Panc1 (cell line): ENCODE measurements around the gene GSG1. TPM values are rescaled to one million over a fixed set of nuclear protein-coding genes. Genes with fewer than 3 reads are reported as not detected.

ENCODE experiments used
- ATAC-seq: fragments of 200-7000 bp; cut with Tn5 transposase; 2 replicates; pipeline ENCODE4 v1.9.1; 2020; ENCODE audit warnings: mild to moderate bottlenecking, moderate library complexity
- BruUV-seq: library from RNA; stranded (reverse); fragments of 400-500 nt; replicated peaks from 2 replicates; lab custom pipeline; 2021; lab: Mats Ljungman, UMichigan
- CTCF ChIA-PET: fragments of 300-600 bp; sonication (Branson Sonifier 250); formaldehyde crosslinking; loops from one replicate; lab custom pipeline; 2022; ENCODE audit warnings: antibody characterized with exemption; lab: Charles Lee
- POLR2A ChIA-PET: fragments of 300-600 bp; sonication (Branson Sonifier 250); formaldehyde crosslinking; loops from one replicate; lab custom pipeline; 2022; ENCODE audit warnings: antibody characterized with exemption; lab: Charles Lee
- DNase-seq: peaks from one replicate; pipeline ENCODE4 v3.0.0-alpha.2; 2010; ENCODE audit warnings: low read depth, low spot score
- H3K27ac ChIP-seq: 2 replicates; pipeline ENCODE4 v1.5.1; 2011; ENCODE audit warnings: mild to moderate bottlenecking, low read length, inconsistent platforms
- H3K27me3 ChIP-seq: fragments of 200-500 bp; sonication (Bioruptor generic); 2 replicates; pipeline ENCODE4 v1.6.0; 2014; ENCODE audit warnings: low read length, inconsistent platforms; ENCODE audit not compliant: control insufficient read depth, insufficient read depth
- H3K36me3 ChIP-seq: fragments of 200-500 bp; sonication (Bioruptor generic); 2 replicates; pipeline ENCODE4 v1.5.1; 2014; ENCODE audit warnings: inconsistent platforms, mild to moderate bottlenecking, low read length, moderate library complexity; ENCODE audit not compliant: control insufficient read depth, insufficient read depth
- H3K4me1 ChIP-seq: 2 replicates; pipeline ENCODE4 v1.5.1; 2011; ENCODE audit warnings: inconsistent platforms, mild to moderate bottlenecking, low read length, moderate library complexity; ENCODE audit not compliant: control insufficient read depth, insufficient read depth
- H3K4me3 ChIP-seq, 2 experiments: 2 replicates each; pipeline ENCODE4 v1.5.1; 2011 to 2012; ENCODE audit warnings: low read depth in 2 of 2, low read length in 2 of 2, mild to moderate bottlenecking in 2 of 2, inconsistent platforms in 1 of 2, moderate library complexity in 1 of 2
- H3K9me3 ChIP-seq: fragments of 200-500 bp; sonication (Bioruptor generic); 2 replicates; pipeline ENCODE4 v1.5.1; 2014; ENCODE audit warnings: low read depth, mild to moderate bottlenecking, inconsistent platforms, low read length, moderate library complexity; ENCODE audit not compliant: control insufficient read depth, insufficient read depth
- POLR2AphosphoS5 ChIP-seq: IDR thresholded peaks from 2 replicates; pipeline ENCODE4 v1.6.1; 2012; ENCODE audit warnings: mild to moderate bottlenecking, low read depth, low read length, moderate library complexity
- SIN3A ChIP-seq: IDR thresholded peaks from 2 replicates; pipeline ENCODE4 v1.6.1; 2012; ENCODE audit warnings: low read depth, mild to moderate bottlenecking, low read length, moderate library complexity, borderline replicate concordance; ENCODE audit not compliant: insufficient read depth
- TCF7L2 ChIP-seq: IDR thresholded peaks from 2 replicates; pipeline ENCODE4 v1.6.1; 2011; ENCODE audit warnings: mild to moderate bottlenecking, low read depth, low read length, inconsistent platforms
- in situ Hi-C: cut with HindIII; loops from 2 replicates; pipeline ENCODE4 v1.10.0; 2016; ENCODE audit warnings: low sequenced_read_pairs, low pct_unique_long_range_greater_than_20kb
- intact Hi-C: fragments of 100-400 bp; cut with micrococcal nuclease; formaldehyde crosslinking; loops from one replicate; pipeline ENCODE4 v1.10.0; 2022; ENCODE audit not compliant: unreplicated experiment
- total RNA-seq: library from RNA; stranded (reverse); gene quantifications from one replicate; pipeline ENCODE4 v1.2.1, GENCODE V29; 2021; ENCODE audit not compliant: unreplicated experiment
- TF ChIP-seq, protein P1 (sequence below): fragments of 450-650 bp; IDR thresholded peaks from 2 replicates; pipeline ENCODE4 v1.5.1; 2017; ENCODE audit warnings: mild to moderate bottlenecking
- TF ChIP-seq, protein P2 (sequence below), 2 experiments: IDR thresholded peaks; 2 replicates each; pipeline ENCODE4 v1.6.1; 2011 to 2012; ENCODE audit warnings: low read depth in 2 of 2, control low read depth in 1 of 2, low read length in 1 of 2, mild to moderate bottlenecking in 1 of 2, moderate library complexity in 1 of 2; ENCODE audit not compliant: insufficient read depth in 1 of 2

Gene GSG1
- total RNA-seq, 1 experiment from 2014 or later, result not detected

DNA sequence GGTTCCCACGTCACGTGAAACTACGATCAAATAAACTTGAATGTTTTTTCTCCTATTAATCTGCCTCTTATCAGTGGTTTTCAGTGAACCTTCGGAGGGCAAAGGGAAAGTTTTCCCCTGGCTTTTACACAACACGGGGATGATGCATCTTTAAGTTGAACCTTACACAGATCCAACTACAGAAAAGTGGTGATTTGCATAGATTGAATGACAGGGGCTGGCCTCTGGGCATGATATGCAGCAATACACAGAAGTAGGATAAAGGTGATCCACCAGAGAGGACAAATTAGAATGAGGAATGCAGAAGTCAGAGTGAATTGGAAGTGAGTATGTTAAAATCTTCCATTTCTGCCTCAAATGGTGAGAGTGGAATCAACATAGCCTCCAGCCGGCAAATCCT, 11.6 kb downstream of the GSG1 start:
- in situ Hi-C loops (no loop called here), intact Hi-C loops (no loop called here)
- peaks cover 4% of the 10 kb centered on the region; the same call in 1 of the 2 replicates for H3K4me1 ChIP-seq
- no peaks in the 10 kb centered on the region for H3K9me3 ChIP-seq
- no peak for TF ChIP-seq TCF7L2
- TF ChIP-seq SIN3A, result no peak
- TF ChIP-seq, protein P1, sequence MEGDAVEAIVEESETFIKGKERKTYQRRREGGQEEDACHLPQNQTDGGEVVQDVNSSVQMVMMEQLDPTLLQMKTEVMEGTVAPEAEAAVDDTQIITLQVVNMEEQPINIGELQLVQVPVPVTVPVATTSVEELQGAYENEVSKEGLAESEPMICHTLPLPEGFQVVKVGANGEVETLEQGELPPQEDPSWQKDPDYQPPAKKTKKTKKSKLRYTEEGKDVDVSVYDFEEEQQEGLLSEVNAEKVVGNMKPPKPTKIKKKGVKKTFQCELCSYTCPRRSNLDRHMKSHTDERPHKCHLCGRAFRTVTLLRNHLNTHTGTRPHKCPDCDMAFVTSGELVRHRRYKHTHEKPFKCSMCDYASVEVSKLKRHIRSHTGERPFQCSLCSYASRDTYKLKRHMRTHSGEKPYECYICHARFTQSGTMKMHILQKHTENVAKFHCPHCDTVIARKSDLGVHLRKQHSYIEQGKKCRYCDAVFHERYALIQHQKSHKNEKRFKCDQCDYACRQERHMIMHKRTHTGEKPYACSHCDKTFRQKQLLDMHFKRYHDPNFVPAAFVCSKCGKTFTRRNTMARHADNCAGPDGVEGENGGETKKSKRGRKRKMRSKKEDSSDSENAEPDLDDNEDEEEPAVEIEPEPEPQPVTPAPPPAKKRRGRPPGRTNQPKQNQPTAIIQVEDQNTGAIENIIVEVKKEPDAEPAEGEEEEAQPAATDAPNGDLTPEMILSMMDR, result no peak
- TF ChIP-seq, protein P2, sequence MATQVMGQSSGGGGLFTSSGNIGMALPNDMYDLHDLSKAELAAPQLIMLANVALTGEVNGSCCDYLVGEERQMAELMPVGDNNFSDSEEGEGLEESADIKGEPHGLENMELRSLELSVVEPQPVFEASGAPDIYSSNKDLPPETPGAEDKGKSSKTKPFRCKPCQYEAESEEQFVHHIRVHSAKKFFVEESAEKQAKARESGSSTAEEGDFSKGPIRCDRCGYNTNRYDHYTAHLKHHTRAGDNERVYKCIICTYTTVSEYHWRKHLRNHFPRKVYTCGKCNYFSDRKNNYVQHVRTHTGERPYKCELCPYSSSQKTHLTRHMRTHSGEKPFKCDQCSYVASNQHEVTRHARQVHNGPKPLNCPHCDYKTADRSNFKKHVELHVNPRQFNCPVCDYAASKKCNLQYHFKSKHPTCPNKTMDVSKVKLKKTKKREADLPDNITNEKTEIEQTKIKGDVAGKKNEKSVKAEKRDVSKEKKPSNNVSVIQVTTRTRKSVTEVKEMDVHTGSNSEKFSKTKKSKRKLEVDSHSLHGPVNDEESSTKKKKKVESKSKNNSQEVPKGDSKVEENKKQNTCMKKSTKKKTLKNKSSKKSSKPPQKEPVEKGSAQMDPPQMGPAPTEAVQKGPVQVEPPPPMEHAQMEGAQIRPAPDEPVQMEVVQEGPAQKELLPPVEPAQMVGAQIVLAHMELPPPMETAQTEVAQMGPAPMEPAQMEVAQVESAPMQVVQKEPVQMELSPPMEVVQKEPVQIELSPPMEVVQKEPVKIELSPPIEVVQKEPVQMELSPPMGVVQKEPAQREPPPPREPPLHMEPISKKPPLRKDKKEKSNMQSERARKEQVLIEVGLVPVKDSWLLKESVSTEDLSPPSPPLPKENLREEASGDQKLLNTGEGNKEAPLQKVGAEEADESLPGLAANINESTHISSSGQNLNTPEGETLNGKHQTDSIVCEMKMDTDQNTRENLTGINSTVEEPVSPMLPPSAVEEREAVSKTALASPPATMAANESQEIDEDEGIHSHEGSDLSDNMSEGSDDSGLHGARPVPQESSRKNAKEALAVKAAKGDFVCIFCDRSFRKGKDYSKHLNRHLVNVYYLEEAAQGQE (IDR thresholded peaks at IDR 0.05; ENCODE audit: insufficient read depth in 1 of 2, low read depth in 2 of 2, low read length in 1 of 2), result no peak
- no peak for TF ChIP-seq POLR2AphosphoS5
- H3K4me3 ChIP-seq, result no peak overlapping the region
- no peaks in the 10 kb centered on the region for H3K27me3 ChIP-seq
- DNase-seq, result no peak
- POLR2A ChIA-PET, result no interaction called here
- no peak for ATAC-seq
- BruUV-seq, result no TSS peak
- no peak overlapping the region for H3K27ac ChIP-seq
- no peaks in the 10 kb centered on the region for H3K36me3 ChIP-seq
- CTCF ChIA-PET, result no interaction called here

DNA sequence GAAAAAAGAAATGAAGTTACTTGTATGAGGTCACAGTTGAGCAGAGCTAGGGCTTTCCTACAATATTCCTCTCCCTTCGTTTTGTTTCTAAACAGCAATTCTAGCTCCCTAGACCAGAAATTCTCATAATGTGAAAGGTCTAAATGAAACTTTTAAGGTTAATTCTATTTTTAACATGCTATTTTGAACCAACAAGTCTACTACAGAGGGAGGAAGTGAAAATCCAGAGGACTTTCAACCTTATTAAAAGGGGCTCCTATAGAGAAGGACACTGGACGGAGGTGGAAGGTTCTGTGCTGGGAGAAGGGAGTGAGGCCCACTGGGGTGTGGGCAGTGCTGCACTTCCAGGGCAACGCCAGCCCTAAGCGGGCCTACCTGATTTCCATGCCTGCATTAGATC, 13.4 kb downstream of the GSG1 start:
- TF ChIP-seq TCF7L2, result no peak
- TF ChIP-seq, protein P2 (IDR thresholded peaks at IDR 0.05; ENCODE audit: insufficient read depth in 1 of 2, low read depth in 2 of 2, low read length in 1 of 2), result no peak
- TF ChIP-seq SIN3A, result no peak
- TF ChIP-seq, protein P1, result no peak
- TF ChIP-seq POLR2AphosphoS5, result no peak
- intact Hi-C loops, result no loop called here
- BruUV-seq, result no TSS peak
- Histone ChIP-seq H3K27ac (no peak overlapping the region), H3K4me1 (peaks cover 4% of the 10 kb centered on the region; the same call in 1 of the 2 replicates), H3K4me3 (no peak overlapping the region), H3K9me3 (no peaks in the 10 kb centered on the region), H3K27me3 (no peaks in the 10 kb centered on the region), H3K36me3 (no peaks in the 10 kb centered on the region)
- DNase-seq (no peak), ATAC-seq (no peak)
- POLR2A ChIA-PET, result no interaction called here
- CTCF ChIA-PET, result no interaction called here
- in situ Hi-C loops, result no loop called here
